Measurements from ENCODE around the gene PEAR1. TPM values are rescaled to one million over a fixed set of nuclear protein-coding genes. Genes with fewer than 3 reads are reported as not detected.

The PEAR1 gene
- total and polyA plus RNA-seq, 2 of the 4 experiments (the other 2 are of a cell fraction) = 2.0 to 44.4 TPM

DNA sequence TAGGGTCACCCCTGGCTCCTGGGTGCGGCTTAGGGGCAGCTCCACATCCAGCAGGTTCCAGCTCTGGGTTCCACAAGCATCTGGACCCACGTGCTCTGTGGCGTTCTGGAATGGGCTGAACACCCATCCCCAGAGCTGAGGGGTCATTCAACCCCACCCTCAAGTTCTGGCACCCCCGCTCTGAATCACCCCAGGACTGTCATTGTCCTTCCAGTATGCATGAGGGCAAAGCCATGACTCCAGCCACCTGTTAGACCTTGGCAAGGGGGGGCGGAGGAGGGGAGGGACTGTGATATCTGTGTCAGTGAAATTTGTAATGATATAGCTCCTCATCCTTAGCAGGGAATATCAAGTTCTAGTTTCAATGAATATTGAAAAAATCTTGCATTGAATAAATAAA is 46.9 kb upstream of the PEAR1 start:
- TF ChIP-seq NFE2L2 (IDR thresholded peaks at IDR 0.05; ENCODE audit: low read depth, low read length) (no peak), BHLHE40 (IDR thresholded peaks at IDR 0.05; ENCODE audit: low read depth, low read length) (no peak), RAD21 (IDR thresholded peaks at IDR 0.05; ENCODE audit: low read length) (no peak), MAZ (IDR thresholded peaks at IDR 0.05; ENCODE audit: borderline replicate concordance, low read depth, low read length) (no peak), RFX5 (IDR thresholded peaks at IDR 0.05; ENCODE audit: low read depth, low read length) (no peak)
- TF ChIP-seq, protein P1, sequence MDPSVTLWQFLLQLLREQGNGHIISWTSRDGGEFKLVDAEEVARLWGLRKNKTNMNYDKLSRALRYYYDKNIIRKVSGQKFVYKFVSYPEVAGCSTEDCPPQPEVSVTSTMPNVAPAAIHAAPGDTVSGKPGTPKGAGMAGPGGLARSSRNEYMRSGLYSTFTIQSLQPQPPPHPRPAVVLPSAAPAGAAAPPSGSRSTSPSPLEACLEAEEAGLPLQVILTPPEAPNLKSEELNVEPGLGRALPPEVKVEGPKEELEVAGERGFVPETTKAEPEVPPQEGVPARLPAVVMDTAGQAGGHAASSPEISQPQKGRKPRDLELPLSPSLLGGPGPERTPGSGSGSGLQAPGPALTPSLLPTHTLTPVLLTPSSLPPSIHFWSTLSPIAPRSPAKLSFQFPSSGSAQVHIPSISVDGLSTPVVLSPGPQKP (IDR thresholded peaks at IDR 0.05; ENCODE audit: borderline replicate concordance, low read depth, low read length) = no peak
- no peak overlapping the region for H3K18ac ChIP-seq (ENCODE audit: low read depth, low read length)
- WGBS, 2 experiments (ENCODE audit: extremely low coverage in 2 of 2, insufficient read length in 1 of 2) = 70% methylated on average over 3 of the region's 5 CpGs; no CpG with 5 or more reads in 1 of the 2 experiments
- no peak overlapping the region for H3K56ac ChIP-seq (ENCODE audit: extremely low read depth, insufficient read depth, low read length)
- no peak overlapping the region for H3K9ac ChIP-seq (ENCODE audit: low read depth, low read length)
- H3K9me1 ChIP-seq (ENCODE audit: insufficient read depth, low read length) = no peaks in the 10 kb centered on the region
- POLR2A ChIA-PET (ENCODE audit: unreplicated experiment) = no interaction called here
- no peak for ATAC-seq (ENCODE audit: low read depth)
- H3K23ac ChIP-seq (ENCODE audit: low read depth, low read length) = no peak overlapping the region
- no peaks in the 10 kb centered on the region; the same call in 1 of the 2 replicates for H3K9me3 ChIP-seq (ENCODE audit: control insufficient read depth, insufficient read depth, low read length)
- no peaks in the 10 kb centered on the region for H3K79me1 ChIP-seq (ENCODE audit: low read depth in 1 of 2, low read length in 2 of 2)
- no TSS peak for BruUV-seq (replicated peaks)
- no peak overlapping the region for H2BK15ac ChIP-seq (ENCODE audit: low read depth, low read length)
- intact Hi-C loops (cut with micrococcal nuclease) = no loop called here
- no peak overlapping the region for H2AK9ac ChIP-seq (replicated peaks; ENCODE audit: low read depth, low read length, poor library complexity)
- no peak overlapping the region for H3K4me3 ChIP-seq (ENCODE audit: insufficient read depth, low read depth, low read length)
- H3K14ac ChIP-seq (replicated peaks; ENCODE audit: low read depth, low read length) = no peak overlapping the region
- H2BK20ac ChIP-seq (ENCODE audit: low read depth, low read length) = no peak overlapping the region
- dilution Hi-C loops (cut with HindIII; ENCODE audit: low sequenced_read_pairs, unreplicated experiment) = no loop called here
- no peak overlapping the region for H2AK5ac ChIP-seq (ENCODE audit: low read depth, low read length)
- H2BK5ac ChIP-seq (ENCODE audit: low read depth, low read length, poor library complexity, severe bottlenecking) = no peak overlapping the region
- CTCF ChIA-PET = interaction anchor here (0.6 kb wide), 1 partner anchor 46 kb away, joined by 3 read pairs; no protein-coding TSS in a partner anchor
- H3K27ac ChIP-seq (ENCODE audit: insufficient read depth, low read length) = no peak overlapping the region
- in situ Hi-C loops (cut with MboI; ENCODE audit: low sequenced_read_pairs) = no loop called here
- H3K27me3 ChIP-seq (ENCODE audit: control insufficient read depth, insufficient read depth, low read length) = peaks cover 87% of the 10 kb centered on the region
- H2BK120ac ChIP-seq (ENCODE audit: low read depth, low read length) = no peak overlapping the region
- H4K8ac ChIP-seq (ENCODE audit: low read depth in 2 of 2, low read length in 2 of 2) = no peak overlapping the region
- H2AFZ ChIP-seq (replicated peaks; ENCODE audit: low read length, poor library complexity) = no peak overlapping the region
- no peaks in the 10 kb centered on the region; the same call in 1 of the 2 replicates for H4K20me1 ChIP-seq (ENCODE audit: insufficient read depth, low read length)
- DNase-seq = no peak
- no peaks in the 10 kb centered on the region; the same call in 1 of the 2 replicates for H3K4me1 ChIP-seq (ENCODE audit: control insufficient read depth, insufficient read depth, low read length)
- H3K4me2 ChIP-seq (ENCODE audit: low read depth, low read length) = no peak overlapping the region
- no peaks in the 10 kb centered on the region for H3K36me3 ChIP-seq (ENCODE audit: control insufficient read depth, insufficient read depth, low read length)
- H3K4ac ChIP-seq (ENCODE audit: low read depth, low read length) = no peak overlapping the region
- no peak overlapping the region for H4K5ac ChIP-seq (ENCODE audit: low read depth, low read length)
- H4K91ac ChIP-seq (ENCODE audit: insufficient read depth, low read depth, low read length) = no peak overlapping the region

Measured in IMR-90 (cell line).